Suppressor macrophage (primary cell): ENCODE results near the gene ANK3.

Experiments used
- DNase-seq, 4 experiments: peaks; one replicate each; pipeline ENCODE4 v3.0.0-alpha.2; 2020 to 2022

The ANK3 gene

DNA sequence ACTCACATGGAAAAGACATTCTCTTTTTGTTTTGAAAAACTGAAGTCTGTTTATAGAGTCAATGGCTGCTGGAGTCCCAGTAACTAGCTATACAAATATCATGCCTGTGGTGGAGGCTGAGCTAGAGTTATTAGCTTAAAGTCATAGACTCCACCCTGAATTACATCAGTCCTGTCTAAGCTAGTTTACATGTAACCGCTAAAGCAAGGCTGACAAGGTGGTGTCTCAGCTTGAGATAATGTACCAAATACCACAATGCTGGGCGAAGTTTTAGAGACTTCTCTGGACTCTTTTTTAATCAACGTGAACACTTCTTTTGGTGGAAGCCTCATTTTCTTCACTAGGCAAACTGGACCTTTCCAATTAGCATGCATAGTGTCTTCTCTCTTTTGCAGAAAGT, 219.4 kb downstream of the ANK3 start:
- no peak for DNase-seq

DNA sequence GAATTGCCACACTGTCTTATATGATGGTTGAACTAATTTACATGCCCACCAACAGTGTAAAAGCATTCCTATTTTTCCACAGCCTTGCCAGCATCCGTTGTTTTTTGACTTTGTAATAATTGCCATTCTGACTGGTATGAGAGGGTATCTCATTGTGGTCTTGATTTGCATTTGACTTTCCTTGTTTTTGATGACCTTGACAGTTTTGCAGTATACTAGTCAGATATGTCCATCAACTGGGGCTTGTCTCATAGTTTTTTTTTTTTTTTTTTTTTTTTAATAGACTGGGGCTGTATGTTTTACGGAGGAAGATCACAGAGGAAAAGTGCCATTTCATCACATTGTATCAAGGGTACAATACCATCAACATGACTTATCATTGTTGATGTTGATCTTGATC, 220.6 kb downstream of the ANK3 start:
- no peak for DNase-seq

DNA sequence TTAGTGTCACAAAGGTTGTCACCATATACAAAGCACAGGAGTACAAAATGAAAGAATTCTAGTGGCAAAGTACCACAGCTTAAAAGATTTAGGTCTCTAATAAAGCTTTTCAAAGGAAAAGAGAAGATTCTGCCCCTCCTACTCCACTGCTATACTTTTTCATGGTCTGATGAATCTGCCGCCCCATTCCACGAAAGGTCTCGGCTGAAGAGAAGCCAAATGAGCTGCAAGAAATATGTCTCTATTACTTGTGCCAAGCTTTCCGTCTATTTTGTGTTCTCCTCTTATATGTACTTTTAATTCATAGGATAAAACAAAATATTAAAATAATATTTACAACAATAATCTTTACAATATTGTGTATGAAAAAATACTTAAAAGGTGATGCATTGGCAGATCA, 222.6 kb downstream of the ANK3 start:
- no peak for DNase-seq

DNA sequence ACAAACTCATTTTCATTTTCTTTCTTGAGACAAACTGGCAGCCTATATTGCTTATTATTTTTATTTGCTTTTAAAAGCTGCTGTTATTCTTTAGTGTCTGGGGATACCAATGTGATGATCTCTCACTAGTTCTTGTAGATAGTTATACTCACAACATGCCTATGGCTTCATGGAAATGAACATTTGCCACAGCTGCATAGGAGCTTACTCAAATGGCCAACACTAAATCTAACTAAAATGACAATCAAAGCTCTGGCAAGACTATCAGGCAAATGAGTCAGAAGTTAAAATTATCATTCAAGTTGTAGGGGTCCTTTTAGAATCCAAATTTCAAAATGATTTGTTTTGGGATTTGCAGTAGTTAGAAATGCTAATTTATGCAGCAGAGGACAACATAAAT, 225.9 kb downstream of the ANK3 start:
- DNase-seq, result no peak

DNA sequence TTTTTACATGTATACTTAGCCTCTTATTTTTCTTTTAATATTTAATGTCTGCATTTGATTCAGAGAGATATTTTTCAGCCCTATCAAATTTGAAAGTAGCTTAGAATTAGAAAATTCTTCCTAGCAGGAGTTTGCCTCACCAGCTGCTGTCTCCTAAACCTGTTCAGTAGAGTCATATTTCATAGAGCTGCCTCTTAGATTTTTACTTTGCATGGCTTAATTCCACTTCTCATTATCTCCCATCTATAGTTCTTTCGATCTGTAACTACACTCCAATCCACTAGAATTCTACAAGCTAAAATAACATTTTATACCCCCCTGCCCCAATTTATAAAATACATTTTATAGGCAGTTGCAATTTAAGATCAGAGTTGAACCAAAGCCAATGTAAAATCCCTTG, 227.0 kb downstream of the ANK3 start:
- DNase-seq, result no peak

DNA sequence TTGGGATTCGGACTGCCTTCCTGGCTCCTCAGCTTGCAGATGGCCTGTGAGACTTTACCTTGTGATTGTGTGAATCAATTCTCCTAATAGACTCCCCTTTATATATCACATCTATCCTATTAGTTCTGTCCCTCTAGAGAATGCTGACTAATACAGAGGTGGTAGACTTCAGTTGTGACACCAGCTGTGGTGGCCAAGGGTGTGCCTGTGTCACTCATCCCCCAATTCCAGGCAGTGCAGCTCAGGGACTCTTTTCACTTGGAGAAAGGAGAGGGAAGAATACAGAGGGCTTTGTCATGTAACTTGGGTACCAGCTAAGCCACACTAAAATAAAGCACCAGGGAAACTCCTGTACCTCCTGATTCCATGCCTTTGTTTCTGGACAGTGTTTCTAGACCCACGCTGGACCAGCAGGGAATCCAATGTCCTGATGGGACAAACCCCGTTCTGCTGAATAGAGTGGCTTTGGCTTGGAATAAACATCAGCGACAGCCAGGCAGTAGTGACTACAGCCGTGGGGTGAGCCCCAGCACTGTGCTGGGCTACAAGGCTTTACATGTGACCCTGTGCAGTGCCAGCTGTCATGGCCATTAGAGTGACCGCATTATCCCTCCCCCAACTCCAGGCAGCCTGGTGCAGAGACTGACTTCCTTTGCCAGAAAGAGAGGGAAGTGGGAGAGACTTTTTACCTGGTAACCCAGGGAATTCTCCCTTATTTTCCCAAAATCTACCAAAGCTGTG, 233.6 kb downstream of the ANK3 start:
- DNase-seq, result no peak

DNA sequence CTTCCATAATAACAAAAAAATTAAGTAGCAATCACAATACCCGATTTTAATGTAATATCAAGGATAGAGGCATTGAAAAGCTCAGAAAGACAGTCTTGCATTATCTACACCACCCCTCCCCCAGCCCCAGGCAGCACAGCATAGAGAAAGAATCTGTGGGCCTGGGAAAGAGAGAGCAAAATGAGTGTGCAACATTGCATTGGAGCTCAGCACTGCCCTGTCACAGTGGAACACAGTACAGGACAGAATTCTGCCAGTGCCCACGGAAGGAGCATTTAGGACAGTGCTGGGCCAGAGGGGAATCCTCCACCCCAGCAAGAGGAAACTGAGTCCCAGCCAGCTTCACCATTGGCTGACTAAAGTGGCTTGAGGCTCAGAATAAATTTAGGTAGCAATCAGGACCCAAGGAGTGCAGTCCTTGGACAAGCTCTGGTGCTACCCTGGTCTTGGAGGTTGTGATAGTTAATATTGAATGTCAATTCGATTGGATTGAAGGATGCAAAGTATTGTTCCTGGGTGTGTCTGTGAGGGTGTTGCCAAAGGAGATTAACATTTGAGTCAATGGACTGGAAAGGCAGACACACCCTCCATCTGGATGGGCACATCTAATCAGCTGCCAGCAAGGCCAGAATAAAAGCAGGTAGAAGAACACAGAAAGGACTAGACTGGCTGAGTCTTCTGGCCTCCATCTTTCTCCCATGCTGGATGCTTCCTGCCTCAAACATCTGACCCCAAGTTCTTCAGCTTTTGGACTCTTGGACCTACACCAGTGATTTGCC, 234.4 kb downstream of the ANK3 start:
- DNase-seq, result no peak

DNA sequence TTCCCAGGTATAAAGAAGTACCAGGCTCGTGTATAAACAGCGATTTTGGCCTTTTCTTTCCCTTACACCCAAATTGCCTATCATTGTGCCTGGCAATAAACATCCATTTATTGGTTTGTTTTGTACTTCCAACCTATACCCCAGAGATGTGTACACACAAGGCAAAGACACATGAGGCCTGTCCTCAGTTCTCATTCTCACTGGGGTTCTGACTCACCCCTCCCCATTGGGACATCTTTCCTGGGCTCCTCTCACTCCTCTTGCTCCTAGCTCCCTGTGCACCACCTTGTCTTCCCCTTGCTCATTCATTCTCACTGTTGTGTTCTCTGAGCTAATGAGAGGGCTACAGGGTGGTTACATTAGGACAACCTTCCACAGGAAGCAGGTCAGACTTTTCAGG, 240.7 kb downstream of the ANK3 start:
- no peak for DNase-seq

DNA sequence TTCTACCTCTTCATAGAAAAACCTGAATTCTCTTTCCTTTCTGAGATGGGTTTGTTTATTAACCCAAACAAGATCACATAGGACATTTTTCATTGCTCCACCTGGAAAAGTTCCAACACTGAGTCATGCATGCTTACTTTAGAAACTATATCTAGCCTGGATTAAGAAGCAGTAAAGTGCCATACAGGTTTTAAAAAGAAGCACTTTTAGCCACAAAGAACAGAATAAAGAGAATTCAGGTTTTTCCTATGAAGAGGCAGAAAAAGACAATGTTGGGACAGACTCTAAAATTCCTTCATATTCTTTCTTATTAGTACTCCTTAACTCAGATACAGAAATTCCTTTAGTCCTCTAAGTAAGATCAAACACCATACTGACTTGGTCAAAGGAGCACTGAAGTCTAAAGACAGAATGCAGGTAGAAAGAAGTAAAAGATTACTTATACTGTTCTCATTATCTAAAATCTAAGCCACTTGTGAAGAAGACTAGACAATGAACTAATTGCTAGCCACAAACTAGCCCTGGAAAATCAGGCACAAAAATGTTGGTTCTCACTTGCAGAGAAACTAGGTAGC, 241.3 kb downstream of the ANK3 start:
- no peak for DNase-seq

DNA sequence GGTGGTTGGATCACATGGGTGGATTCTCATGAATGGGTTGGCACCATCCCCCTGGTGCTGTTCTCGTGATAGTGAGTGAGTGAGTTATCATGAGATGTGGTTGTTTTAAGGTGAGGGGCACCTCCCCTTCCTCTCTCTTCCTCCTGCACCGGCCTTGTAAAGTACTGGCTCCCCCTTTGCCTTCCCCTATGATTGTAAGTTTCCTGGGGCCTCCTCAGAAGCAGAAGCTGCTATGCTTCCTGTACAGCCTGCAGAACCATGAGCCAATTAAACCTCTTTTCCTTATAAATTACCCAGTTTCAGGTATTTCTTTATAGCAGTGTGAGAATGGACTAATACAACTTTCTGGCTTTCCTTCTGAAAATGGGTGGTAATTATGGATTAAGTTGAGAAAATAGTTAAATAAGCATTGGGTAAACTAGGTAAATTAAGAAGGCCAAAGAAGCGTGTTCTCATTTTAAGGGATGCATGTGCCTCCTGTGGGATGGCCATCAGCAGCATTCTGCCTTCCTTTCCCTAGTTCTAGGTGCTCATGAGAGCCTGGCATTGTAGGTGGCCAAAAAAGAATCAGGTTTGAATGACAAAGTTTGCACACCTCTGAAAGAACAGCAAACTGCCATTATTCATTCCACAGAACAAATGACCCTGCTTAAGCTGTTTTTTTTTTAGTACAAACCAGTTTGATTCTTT, 242.0 kb downstream of the ANK3 start:
- DNase-seq, result no peak

DNA sequence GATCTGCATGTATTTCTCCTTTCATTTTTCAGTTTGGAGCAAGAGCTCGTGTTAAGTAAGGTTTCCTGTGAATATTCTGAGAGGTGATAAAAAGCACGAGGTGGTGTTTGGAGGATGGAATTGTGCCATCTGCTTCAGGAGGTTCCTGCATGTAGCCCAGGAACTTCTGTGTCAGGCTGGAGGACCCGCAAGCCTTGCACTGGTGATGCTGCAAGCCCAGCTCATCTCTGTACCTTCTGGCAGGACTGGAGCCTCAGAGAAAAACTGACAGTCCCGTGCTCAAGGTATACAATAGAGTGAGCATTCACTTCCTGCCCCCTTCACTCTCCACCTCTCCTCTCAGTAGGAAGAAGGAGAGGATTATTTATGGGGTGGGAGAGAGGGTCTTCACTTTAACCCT, 242.7 kb downstream of the ANK3 start:
- no peak for DNase-seq

DNA sequence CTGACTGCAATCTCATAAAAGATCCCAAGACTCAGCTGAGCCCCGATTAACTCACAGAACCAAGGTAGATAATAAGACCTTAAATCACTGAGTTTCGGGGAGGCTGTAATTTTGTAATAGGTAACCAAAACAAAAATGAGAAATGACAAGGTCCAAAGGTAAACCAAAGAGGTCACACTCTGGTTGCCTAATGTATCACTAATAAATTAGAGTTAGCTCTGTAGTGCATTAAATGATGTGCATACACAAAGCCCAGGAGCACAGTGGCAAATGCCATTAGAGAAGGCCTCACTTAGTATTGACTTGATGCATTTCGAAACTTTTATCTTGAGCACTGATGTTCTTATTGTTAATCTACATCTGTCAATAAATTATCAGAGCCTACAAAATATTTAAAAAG, 245.6 kb downstream of the ANK3 start:
- no peak for DNase-seq

DNA sequence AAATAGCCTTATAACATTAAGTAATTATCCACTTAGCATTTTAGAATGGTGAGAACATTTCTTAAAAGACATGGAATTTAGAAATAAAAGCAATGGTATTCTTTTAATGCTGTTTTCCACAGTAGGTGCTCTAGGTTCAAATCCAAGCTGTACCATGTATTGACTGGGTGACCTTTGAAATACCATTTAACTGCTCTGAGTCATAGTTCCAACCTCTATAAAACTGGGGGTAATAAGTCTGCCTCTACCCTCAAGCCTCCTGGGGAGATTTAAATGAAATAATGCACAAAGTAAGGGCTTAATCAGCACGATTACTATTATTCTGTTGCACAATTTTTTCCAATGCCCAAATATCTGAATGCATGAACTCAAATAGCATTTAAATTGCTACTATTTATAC, 246.9 kb downstream of the ANK3 start:
- no peak for DNase-seq

DNA sequence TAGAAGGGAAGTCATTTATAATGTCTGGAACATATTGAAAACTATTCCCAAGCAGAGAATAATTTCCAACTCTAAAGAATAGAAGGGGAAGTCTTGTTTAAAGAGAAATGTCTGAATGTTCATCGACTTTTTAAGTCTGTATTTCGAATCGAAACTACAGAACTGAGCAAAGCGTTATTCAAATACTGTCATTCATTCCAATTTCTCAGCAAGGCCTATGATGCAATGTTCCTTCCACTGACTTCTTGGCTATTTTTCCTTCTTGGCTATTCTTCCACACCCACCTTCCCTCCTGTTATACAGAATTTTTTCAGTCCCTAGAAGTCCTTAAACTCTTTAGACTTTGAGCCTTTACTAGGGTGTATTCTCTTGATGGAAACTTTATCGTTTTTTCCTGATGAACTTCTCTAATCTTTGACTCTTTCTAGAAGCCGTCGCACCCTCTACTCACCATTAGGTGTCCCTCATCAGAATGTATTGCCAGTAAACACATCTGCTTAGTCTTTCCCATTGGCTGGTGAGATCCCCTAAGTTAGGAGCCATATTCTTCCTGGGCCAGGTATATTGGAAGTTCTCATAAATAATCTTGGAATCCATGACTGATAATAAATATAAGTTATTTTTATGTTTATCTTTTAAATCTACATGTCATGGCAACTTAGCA, 247.6 kb downstream of the ANK3 start:
- no peak for DNase-seq

DNA sequence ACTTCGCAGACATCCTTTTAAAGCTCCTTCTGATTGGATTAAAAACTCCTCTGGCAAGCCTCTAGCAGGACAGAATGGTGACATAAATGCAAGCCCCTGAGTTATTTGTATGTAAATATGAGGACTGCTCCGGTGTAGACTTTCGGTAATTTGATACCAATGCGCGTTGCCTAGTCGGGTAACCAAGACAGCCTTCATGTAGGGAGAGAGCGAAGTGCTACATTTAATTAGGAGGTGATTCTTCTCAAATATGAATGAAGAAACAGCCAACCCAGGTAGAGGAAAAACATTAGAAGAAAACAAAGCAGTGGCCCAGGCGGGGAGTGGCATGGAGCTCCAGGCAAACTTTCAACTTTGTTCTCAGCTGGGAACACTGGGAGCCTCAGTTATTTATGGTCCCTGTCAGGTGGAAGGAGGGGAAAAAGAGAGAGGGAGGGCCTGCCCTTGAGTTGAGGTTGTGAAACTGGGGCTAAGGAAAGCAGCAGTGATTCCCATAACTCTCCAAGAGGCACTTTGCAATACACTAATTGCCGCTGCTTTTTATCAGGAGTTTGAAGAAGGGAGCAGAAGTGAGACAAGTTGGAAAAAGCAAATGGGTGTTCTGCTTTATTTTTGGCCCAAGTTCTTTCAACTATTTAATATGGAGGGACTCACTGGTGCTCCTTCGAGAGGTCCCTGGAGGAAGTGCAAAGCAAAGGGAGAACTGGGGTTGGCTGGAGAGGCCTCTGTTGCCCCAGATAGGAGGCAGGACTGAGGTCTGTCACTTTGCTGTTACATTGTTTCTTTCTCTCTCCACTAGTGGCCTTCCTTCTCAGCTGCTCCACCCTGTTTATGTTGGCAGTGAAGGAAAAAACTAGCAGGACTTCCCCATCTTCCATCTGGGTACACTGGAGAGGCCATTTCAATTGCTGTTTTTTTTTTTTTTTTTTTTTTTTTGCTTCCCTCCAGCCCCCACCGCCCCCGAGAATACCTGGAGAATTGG, 248.7 kb downstream of the ANK3 start:
- no peak for DNase-seq

DNA sequence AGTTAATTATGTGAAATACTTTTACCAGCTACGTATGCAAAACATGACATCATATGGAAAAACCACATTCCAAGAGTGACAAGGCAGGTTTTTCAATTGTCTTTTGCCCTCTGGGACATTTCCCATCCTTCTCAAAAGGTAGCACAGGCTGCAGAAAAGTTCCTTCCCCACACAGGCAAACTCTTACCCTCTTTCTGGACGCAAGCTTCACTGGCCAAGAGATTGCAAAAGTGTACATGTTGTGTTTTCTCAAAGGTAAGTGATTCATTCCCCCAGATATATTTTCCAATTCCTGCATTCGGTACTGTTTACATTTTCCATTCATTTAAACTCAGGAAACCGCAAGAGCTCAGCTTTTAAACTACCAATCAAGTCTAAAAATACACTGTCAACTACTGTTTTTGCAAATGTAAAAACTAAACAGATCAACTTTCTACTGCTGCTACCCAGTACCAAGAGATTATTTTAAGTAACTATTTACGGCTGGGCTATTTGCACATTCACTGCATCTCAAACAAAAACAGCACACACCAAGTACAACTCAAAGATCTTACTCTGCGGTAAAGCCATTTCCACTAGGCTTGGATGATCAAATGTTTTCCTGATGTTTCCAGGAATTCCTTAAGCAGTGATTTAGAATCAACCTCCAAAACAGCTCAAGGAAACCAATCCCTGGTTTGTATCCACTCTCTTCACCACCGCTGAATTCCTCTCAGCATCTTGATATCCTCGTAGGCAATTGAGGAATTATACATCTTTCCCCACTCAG, 249.7 kb downstream of the ANK3 start:
- DNase-seq, result no peak

DNA sequence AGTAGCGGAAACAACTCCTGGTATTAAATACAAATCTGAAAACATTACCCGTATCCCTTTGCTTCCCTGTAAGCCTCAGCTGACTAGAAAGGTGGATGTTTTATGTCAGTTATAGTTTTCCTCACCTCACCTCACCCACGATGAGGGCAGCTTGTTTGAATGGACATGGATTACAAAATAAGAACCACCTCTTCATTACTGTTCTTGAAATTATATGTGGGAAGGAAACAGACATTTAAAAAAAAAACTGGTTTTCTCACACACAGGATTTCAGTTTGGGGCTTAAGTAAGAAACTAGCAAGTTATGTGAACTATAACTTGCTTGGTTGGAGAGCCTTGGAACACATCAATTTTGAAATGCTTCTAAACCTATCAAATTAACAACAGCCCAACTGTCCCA, 250.4 kb downstream of the ANK3 start:
- no peak for DNase-seq

DNA sequence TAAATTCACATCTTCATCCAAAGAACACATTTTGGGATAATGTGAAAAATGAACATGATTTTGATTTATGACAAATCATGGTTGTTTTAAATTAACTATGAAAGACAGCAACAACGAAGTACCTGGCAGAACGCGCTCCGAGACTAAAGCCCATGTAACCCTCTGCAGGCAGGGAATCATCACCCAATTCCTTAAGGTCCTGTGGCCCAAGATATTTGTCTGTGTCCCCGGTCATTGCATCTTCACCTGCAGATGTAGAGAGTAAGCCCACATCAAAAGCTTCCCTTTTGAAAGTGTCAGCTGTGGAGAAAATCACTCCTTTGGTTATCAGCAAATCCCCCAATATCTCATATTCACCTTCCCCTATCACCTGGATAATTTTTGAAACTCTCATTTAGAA, 250.8 kb downstream of the ANK3 start:
- no peak for DNase-seq

DNA sequence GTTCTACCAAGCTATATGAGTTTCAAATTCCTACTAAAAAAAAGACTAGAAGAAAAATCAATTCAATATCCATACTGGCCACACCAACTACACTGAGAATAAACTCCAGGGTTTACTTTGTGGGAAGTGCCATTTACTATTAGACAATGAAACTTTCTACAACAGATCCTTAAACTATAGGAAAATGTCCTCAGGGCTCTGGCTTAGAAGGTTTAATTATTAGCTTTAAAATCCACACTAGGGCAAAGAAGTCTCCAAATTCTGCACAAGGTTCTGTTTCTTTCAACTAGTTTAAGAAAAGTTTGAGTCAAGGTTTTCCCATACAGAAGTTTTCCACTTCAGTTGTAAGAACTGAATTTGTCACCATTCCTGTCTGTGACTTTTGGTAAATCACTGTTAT, 251.6 kb downstream of the ANK3 start:
- no peak for DNase-seq

DNA sequence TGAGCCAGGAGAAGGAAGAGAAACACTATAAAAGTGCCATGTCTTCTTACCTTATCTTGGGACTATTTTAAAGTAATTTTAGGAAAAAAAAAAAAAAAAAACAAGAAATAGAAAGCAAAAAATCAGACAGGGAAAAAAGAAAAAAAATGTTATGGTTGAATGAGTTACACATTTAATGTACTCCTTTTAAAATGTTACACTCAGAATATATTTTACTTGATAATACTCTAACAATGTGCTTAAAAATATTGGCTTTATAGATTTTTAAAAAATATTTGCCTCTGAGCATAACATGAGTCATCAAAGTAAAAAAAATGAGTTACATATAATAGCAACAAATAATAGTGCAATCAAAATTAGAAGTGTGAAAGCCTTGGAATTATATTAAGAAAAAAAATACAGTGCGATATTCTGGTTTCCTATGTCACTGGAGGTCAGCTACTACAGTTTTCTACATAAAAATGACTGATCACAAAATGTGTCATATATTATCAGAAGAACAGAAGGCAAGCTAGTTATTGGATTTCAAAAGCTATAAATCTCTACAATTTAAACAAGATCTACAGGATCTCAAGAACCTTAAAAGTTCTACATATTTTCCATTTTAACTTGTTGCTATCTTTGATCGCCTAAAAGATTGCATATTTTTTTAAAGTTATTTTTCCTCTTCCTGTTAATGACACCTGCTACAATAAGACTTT, 252.2 kb downstream of the ANK3 start:
- no peak for DNase-seq
